ENCODE results near the gene SMPD4.
"Not testable (repeated sequence)": the region's sequence is repeated elsewhere in the genome, so short reads cannot be mapped to it uniquely, and the experiment has no call there.

Gene SMPD4

DNA sequence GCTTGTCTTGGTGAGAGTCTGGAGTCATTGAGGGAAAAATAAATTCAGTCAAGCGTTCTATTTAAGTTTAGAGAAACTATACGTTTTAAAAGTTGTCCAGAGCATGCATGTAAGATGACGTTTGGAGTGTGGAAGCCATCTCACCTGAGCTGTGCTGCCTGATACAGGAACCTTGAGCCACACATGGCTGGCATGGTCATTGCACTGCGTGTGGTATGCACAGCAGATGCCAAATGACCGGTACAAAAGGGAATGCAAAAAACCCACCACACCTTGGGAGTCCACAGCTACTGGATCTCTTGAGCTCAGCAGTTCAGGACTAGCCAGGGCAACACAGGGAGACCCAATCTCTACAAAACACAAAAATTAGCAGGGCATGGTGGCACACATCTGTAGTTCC lies 5.0 kb upstream of the SMPD4 start:
- TF ChIP-seq, protein P1, sequence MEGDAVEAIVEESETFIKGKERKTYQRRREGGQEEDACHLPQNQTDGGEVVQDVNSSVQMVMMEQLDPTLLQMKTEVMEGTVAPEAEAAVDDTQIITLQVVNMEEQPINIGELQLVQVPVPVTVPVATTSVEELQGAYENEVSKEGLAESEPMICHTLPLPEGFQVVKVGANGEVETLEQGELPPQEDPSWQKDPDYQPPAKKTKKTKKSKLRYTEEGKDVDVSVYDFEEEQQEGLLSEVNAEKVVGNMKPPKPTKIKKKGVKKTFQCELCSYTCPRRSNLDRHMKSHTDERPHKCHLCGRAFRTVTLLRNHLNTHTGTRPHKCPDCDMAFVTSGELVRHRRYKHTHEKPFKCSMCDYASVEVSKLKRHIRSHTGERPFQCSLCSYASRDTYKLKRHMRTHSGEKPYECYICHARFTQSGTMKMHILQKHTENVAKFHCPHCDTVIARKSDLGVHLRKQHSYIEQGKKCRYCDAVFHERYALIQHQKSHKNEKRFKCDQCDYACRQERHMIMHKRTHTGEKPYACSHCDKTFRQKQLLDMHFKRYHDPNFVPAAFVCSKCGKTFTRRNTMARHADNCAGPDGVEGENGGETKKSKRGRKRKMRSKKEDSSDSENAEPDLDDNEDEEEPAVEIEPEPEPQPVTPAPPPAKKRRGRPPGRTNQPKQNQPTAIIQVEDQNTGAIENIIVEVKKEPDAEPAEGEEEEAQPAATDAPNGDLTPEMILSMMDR (IDR thresholded peaks at IDR 0.05; ENCODE audit: borderline replicate concordance, control extremely low read depth, extremely low read depth, insufficient read depth, missing control alignments) = no peak
- in situ Hi-C loops (cut with MboI; ENCODE audit: low sequenced_read_pairs, unreplicated experiment) = loop anchor here (25.0 kb wide), 1 partner anchor 151 kb away; the partner anchor contains the start of gene IMP4
- DNase-seq (ENCODE audit: low spot score) = no peak

DNA sequence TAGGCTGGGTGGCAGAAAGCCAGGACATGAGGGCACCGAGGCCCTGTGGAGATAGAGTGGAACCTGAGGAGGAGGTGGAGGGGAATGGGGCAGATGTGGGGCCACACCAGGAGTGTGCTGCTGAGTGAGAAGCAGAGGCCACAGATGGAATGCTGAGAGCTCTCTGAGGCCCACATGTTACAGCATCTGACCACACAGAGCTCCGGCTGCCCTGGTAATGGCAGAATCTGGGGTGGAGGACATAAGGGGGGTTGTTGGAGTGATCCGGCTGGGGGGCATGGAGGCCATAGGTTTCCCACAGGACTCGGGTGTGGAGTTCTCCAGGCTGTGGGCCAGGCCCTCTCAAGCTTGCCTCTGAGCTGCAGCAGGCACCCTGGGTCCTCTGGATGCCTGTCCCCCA lies 4.5 kb upstream of the SMPD4 start:
- in situ Hi-C loops (cut with MboI; ENCODE audit: low sequenced_read_pairs, unreplicated experiment) = loop anchor here (25.0 kb wide), 1 partner anchor 151 kb away; the partner anchor contains the start of gene IMP4
- no peak for DNase-seq (ENCODE audit: low spot score)
- TF ChIP-seq, protein P1 (IDR thresholded peaks at IDR 0.05; ENCODE audit: borderline replicate concordance, control extremely low read depth, extremely low read depth, insufficient read depth, missing control alignments) = no peak

DNA sequence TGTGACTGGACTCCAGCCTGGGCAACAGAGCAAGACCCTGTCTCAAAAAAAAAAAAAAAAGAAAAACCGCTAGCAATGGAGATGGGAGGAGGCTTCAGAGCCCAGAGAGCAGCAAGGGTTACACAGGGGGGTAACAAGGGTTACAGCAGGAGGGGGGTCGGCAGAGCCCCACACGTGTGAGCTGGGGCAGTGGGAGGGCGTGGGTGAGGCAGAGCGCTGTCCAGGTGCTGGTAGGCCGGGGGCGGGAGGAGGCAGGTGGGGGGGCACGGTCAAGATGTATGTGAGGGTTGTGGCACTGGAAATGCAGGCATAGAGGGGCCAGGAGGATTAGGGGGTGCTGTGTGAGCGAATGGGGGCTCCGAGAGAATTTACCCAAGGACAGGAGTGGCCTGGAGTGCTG lies 4.0 kb upstream of the SMPD4 start:
- no peak for DNase-seq (ENCODE audit: low spot score)
- in situ Hi-C loops (cut with MboI; ENCODE audit: low sequenced_read_pairs, unreplicated experiment) = loop anchor here (25.0 kb wide), 1 partner anchor 152 kb away; the partner anchor contains the start of gene IMP4
- TF ChIP-seq, protein P1 (IDR thresholded peaks at IDR 0.05; ENCODE audit: borderline replicate concordance, control extremely low read depth, extremely low read depth, insufficient read depth, missing control alignments) = no peak

DNA sequence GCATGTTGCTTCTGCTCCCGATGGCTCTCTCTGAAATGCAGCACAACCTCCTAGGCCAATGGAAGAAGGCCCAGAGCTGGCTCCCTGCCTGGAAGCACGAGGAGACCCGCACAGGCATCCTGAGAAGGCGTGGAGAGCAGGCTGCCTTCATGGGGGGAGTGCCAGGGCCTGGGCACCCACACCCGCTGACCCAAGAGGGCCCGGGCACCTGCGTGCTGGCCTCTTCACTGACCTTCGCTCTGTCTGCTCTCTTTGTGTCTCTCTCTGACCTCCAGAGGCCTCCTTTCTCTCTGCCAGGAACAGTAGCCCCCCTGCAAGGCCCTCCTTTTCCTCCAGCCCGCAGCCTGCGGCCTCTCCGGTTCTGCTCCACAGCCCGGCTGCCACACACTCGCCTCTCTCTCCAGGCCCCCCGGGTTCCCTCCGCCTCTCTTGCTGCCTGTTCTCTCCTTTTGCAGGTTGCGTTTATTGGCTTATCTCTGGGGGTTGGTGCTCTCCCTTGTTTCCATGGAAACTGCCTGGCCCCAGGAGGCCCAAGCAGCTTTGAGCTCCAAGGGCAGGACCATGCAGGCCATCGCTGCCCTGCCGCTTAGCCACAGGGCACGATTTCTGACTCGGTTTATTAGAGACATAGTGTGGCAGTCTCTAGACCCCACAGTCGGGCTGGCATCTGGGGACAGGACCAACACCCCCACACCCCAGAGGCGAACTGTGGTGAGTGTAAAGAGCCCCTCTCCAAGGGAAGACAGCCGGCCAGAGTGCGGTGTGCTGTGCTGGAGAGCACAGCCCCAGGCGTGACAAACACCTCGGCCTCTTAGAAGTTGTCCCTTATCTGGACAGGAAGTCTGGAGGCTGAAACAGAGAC lies 2.3 kb upstream of the SMPD4 start:
- no peak for DNase-seq (ENCODE audit: low spot score)
- in situ Hi-C loops (cut with MboI; ENCODE audit: low sequenced_read_pairs, unreplicated experiment) = loop anchor here (25.0 kb wide), 1 partner anchor 154 kb away; the partner anchor contains the start of gene IMP4
- TF ChIP-seq, protein P1 (IDR thresholded peaks at IDR 0.05; ENCODE audit: borderline replicate concordance, control extremely low read depth, extremely low read depth, insufficient read depth, missing control alignments) = no peak

DNA sequence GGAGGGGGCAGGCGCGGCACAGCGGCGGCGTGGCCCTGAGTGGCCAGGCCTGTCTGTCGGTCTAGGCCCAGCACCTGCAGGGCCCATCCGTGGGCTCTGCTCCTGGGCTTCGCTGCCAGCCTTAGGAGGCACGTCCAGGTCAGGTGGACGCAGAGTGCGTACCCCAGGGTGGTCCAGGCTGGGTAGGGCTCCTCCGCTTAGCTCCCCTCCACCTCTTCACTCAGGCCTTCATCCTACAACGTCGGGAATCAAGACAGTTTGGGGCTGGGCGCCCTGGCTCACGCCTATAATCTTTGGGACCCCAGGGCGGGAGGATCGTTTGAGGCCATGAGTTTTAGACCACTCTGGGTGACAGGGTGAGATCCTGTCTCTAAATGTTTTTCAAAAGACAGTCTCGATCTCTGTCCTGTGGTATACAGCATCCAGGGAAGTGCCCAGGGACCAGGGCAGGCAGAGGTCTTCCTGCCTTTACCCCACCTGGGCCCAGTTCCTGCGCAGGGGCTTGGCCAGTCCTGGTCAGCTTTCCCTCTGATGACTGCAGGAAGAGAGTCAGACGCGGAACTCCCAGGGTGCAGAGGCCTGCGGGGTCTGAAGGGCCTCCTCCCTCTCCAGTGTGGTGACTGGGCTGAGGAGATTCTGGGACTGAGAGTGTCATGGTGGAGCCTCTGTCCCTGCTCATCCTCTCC lies 1.6 kb upstream of the SMPD4 start:
- in situ Hi-C loops (cut with MboI; ENCODE audit: low sequenced_read_pairs, unreplicated experiment) = loop anchor here (25.0 kb wide), 1 partner anchor 154 kb away; the partner anchor contains the start of gene IMP4
- DNase-seq (ENCODE audit: low spot score) = not testable (repeated sequence)

DNA sequence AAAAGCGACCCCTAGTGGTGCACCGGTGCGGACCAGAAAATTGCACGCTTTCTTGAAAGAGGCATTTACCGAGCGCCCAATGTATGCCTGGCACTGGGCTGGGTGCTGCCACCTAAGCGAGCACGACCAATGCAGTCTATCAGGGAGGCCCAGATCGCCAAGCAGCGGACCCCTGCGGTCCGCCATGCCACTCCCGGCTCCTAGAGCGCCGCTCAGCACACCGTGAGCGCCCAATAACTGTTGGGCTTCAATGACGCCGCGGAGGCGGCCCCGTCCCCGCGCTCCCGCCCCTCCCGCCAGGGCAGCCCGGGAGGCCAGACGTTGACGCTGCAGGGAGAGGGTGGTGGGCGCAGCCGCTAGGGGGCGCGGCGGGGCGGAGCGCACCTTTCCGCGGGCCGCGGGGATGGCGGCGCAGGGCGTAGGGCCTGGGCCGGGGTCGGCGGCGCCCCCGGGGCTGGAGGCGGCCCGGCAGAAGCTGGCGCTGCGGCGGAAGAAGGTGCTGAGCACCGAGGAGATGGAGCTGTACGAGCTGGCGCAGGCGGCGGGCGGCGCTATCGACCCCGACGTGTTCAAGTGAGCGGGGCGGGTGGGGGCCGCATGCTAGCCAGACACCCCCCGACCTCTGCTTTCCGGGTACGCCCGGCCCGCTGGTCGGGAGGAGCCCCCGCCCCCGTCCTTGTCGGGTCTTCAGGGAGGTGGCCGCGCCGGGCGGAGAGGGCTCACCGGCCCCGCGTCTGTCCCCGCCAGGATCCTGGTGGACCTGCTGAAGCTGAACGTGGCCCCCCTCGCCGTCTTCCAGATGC lies 679 bp upstream of the SMPD4 start, which contains the start of gene MZT2B:
TSS of gene MZT2B (plus strand) at position 383 of the 803 bp plus-strand sequence. CDS start at position 404, 21 bp downstream.
- peak; percentile 93 for DNase-seq (ENCODE audit: low spot score)
- in situ Hi-C loops (cut with MboI; ENCODE audit: low sequenced_read_pairs, unreplicated experiment) = loop anchor here (25.0 kb wide), 1 partner anchor 155 kb away; the partner anchor contains the start of gene IMP4
- TF ChIP-seq, protein P1 (IDR thresholded peaks at IDR 0.05; ENCODE audit: borderline replicate concordance, control extremely low read depth, extremely low read depth, insufficient read depth, missing control alignments) = peak; percentile 93

DNA sequence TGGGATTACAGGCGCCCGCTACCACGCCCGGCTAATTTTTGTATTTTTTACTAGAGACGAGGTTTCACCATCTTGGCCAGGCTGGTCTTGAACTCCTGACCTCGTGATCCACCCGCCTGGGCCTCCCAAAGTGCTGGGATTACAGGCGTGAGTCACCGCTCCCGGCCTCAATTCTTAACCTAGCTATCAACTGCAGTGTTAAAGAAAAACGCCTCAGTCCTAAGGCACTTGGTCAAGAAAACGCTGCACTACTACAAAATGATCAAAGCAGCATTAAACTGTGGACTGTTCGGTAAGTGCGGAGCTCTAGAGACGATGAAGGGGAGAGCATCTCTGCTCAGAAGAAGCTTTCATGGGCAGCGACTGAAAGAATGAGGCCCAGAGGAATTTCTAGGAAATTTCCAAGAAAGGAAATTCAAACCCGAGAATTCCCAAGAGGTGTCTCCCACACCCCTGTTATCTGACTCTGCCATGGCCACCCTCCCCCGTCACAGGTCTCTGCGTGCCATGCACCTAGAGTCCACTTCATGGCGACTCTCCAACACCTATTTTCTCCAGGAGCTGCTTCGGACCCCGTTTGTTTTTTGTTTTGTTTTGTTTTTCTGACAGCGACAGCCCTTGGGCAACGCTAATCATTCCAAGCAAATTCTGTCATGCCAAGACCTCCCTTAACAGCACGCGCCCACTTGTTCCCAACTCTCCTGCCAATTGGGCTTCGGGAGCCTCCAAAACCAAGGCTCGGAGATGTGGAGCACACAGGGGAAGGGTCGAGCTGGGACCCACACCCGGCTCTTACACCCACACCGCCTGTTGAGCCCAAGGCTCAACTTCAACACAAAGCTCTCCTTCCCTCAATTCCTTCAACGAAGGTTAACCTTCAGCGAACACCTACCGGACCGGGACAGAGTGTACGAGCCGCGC lies 738 bp downstream of the SMPD4 start:
- DNase-seq (ENCODE audit: low spot score) = not testable (repeated sequence)
- in situ Hi-C loops (cut with MboI; ENCODE audit: low sequenced_read_pairs, unreplicated experiment) = loop anchor here (25.0 kb wide), 1 partner anchor 157 kb away; the partner anchor contains the start of gene IMP4

DNA sequence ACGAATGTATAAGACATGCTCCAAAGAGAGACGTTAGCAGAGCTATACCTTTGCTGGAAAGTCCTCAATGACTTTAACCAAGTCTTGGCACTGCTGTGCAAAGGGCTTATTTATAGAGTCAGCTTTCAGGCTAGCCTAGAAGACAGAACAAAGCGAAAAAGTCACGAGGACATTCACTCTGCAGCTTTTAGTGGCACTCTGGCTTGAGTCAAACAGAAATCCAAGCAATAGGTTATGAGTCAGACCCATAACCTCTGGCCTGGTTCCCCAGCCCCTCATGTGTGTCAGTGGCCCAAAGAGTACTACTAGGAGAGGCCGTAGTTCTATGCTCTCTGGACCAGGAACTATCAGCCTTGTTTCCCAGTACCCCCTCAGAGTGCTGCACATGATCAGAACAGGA lies 6.5 kb downstream of the SMPD4 start:
- DNase-seq (ENCODE audit: low spot score) = not testable (repeated sequence)
- in situ Hi-C loops (cut with MboI; ENCODE audit: low sequenced_read_pairs, unreplicated experiment) = loop anchor here (25.0 kb wide), 1 partner anchor 162 kb away; the partner anchor contains the start of gene IMP4
